ENCODE results near the gene HOXB9. TPM values are rescaled to one million over a fixed set of nuclear protein-coding genes. Genes with fewer than 3 reads are reported as not detected.

HOXB9 gene
- total and polyA plus RNA-seq, 2 experiments from 2014 or later = not detected

- TF ChIP-seq ZNF331 (CRISPR knock-in tag; IDR thresholded peaks at IDR 0.05; ENCODE audit: low read depth) (no peak), EZH2 (IDR thresholded peaks at IDR 0.05; ENCODE audit: low read depth, unreplicated experiment) (peak; percentile 90)
- Mint-ChIP-seq H3K36me3 (ENCODE audit: low read depth) (no peaks in the 10 kb centered on the region; the same call in 2 of the 3 replicates), H3K9me3 (peaks cover 7% of the 10 kb centered on the region; the same call in 2 of the 3 replicates), H3K4me3 (no peak within 1 kb of the TSS; the same call in 2 of the 3 replicates), H3K27me3 (ENCODE audit: insufficient read depth, low read depth, poor library complexity) (peaks cover 99% of the 10 kb centered on the region), H3K4me1 (peaks cover 37% of the 10 kb centered on the region), H3K27ac (no peak within 1 kb of the TSS)
- ATAC-seq = no peak
- Histone ChIP-seq H3K27ac (ENCODE audit: low read depth) (no peak within 1 kb of the TSS), H4K20me1 (replicated peaks; ENCODE audit: insufficient read depth) (peaks cover 41% of the 10 kb centered on the region), H3K4me3 (0 out of 2 replicates have a peak within 1 kb of the TSS, but pooled peaks have one; percentile 30), H2AFZ (no peak within 1 kb of the TSS), H3K27me3 (ENCODE audit: insufficient read depth) (peaks cover 100% of the 10 kb centered on the region), H3K79me2 (replicated peaks; ENCODE audit: insufficient read depth) (no peaks in the 10 kb centered on the region), H3F3A (replicated peaks; ENCODE audit: low read depth) (peaks cover 32% of the 10 kb centered on the region), H3K4me1 (ENCODE audit: insufficient read depth) (peaks cover 46% of the 10 kb centered on the region), H3K36me3 (ENCODE audit: insufficient read depth) (no peaks in the 10 kb centered on the region), H3K4me2 (no peak within 1 kb of the TSS; the same call in 1 of the 2 replicates), H3K9me2 (ENCODE audit: insufficient read depth) (no peaks in the 10 kb centered on the region)
- DNase-seq (ENCODE audit: low spot score) = no peak
These were observed 10.9 kb downstream of the HOXB9 start, which contains the start of gene HOXB8 for GRCh38 chr17:48615047-48615962. Gene HOXB8 (minus strand): TSS chr17:48615292. CDS start chr17:48614704, 588 bp downstream.

DNA sequence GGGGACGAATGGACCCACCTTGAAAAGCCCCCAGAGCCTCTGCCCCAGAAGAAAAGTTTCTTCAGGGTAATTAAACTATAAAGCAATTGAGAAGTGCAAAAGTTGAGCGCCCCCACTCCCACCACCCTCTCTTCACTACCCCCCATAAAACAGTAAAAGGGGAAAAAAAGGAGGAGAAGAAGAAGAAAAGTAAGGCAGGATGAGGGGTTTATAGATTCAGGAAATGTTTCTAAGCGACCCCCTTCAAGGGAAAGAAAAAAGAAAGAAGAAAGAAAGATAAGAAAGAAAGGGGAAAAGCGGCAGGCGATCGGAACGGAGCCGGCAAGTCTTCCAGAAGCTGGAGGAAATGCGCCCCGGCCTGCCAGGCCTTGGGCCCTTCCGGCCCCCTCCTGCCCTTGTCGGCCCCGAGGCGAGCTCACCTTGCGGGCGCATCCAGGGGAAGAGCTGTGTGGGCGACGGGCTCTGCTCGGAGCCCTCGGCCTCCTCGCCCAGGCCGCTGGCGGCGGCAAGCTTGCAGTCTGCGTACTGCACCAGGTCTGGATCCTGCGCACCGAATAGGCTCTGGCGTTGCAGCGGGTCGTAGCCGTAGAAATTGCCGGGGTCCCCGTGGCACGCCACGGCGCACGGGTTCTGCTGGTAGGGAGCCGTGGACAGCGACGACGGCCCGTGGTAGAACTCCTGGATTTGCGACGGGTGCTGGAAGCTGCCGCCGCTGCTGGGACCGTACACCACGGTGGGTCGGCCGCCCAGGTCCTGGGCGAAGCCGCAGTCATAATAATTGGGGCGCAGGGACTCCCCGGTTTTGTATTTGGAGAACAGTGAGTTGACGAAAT lies 12.1 kb downstream of the HOXB9 start:
- Histone ChIP-seq H3K36me3 (ENCODE audit: insufficient read depth) (no peaks in the 10 kb centered on the region), H3K79me2 (replicated peaks; ENCODE audit: insufficient read depth) (no peaks in the 10 kb centered on the region), H3K4me1 (ENCODE audit: insufficient read depth) (peaks cover 45% of the 10 kb centered on the region), H3K4me2 (peak overlapping the region; percentile 62; the same call in 1 of the 2 replicates), H3F3A (replicated peaks; ENCODE audit: low read depth) (peaks cover 30% of the 10 kb centered on the region), H3K27ac (ENCODE audit: low read depth) (no peak overlapping the region), H3K9me2 (ENCODE audit: insufficient read depth) (no peaks in the 10 kb centered on the region), H3K4me3 (0 out of 2 replicates have a peak overlapping the region, but pooled peaks have one; percentile 30), H3K27me3 (ENCODE audit: insufficient read depth) (peaks cover 100% of the 10 kb centered on the region), H4K20me1 (replicated peaks; ENCODE audit: insufficient read depth) (peaks cover 44% of the 10 kb centered on the region), H2AFZ (no peak overlapping the region)
- TF ChIP-seq, protein P1, sequence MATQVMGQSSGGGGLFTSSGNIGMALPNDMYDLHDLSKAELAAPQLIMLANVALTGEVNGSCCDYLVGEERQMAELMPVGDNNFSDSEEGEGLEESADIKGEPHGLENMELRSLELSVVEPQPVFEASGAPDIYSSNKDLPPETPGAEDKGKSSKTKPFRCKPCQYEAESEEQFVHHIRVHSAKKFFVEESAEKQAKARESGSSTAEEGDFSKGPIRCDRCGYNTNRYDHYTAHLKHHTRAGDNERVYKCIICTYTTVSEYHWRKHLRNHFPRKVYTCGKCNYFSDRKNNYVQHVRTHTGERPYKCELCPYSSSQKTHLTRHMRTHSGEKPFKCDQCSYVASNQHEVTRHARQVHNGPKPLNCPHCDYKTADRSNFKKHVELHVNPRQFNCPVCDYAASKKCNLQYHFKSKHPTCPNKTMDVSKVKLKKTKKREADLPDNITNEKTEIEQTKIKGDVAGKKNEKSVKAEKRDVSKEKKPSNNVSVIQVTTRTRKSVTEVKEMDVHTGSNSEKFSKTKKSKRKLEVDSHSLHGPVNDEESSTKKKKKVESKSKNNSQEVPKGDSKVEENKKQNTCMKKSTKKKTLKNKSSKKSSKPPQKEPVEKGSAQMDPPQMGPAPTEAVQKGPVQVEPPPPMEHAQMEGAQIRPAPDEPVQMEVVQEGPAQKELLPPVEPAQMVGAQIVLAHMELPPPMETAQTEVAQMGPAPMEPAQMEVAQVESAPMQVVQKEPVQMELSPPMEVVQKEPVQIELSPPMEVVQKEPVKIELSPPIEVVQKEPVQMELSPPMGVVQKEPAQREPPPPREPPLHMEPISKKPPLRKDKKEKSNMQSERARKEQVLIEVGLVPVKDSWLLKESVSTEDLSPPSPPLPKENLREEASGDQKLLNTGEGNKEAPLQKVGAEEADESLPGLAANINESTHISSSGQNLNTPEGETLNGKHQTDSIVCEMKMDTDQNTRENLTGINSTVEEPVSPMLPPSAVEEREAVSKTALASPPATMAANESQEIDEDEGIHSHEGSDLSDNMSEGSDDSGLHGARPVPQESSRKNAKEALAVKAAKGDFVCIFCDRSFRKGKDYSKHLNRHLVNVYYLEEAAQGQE (IDR thresholded peaks at IDR 0.05; ENCODE audit: unreplicated experiment) = no peak
- peak; percentile 75 for TF ChIP-seq EZH2phosphoT487 (IDR thresholded peaks at IDR 0.05; ENCODE audit: unreplicated experiment)
- peak; percentile 100 for TF ChIP-seq EZH2 (IDR thresholded peaks at IDR 0.05; ENCODE audit: low read depth, unreplicated experiment)
- no peak for TF ChIP-seq NANOG (IDR thresholded peaks at IDR 0.05; ENCODE audit: borderline replicate concordance)
- no peak for TF ChIP-seq JUNB (IDR thresholded peaks at IDR 0.05; ENCODE audit: unreplicated experiment)
- peaks cover 7% of the 10 kb centered on the region; the same call in 2 of the 3 replicates for H3K9me3 Mint-ChIP-seq
- H3K36me3 Mint-ChIP-seq (ENCODE audit: low read depth) = no peaks in the 10 kb centered on the region; the same call in 2 of the 3 replicates
- peaks cover 99% of the 10 kb centered on the region for H3K27me3 Mint-ChIP-seq (ENCODE audit: insufficient read depth, low read depth, poor library complexity)
- H3K4me3 Mint-ChIP-seq = no peak overlapping the region; the same call in 2 of the 3 replicates
- peaks cover 34% of the 10 kb centered on the region for H3K4me1 Mint-ChIP-seq
- DNase-seq (ENCODE audit: low spot score) = peak; percentile 60
- peak; percentile 5 for ATAC-seq
- no peak overlapping the region for H3K27ac Mint-ChIP-seq
